Measurements from ENCODE around the gene ACACB.
"Not testable (repeated sequence)": the region's sequence is repeated elsewhere in the genome, so short reads cannot be mapped to it uniquely, and the experiment has no call there.

The ACACB gene

DNA sequence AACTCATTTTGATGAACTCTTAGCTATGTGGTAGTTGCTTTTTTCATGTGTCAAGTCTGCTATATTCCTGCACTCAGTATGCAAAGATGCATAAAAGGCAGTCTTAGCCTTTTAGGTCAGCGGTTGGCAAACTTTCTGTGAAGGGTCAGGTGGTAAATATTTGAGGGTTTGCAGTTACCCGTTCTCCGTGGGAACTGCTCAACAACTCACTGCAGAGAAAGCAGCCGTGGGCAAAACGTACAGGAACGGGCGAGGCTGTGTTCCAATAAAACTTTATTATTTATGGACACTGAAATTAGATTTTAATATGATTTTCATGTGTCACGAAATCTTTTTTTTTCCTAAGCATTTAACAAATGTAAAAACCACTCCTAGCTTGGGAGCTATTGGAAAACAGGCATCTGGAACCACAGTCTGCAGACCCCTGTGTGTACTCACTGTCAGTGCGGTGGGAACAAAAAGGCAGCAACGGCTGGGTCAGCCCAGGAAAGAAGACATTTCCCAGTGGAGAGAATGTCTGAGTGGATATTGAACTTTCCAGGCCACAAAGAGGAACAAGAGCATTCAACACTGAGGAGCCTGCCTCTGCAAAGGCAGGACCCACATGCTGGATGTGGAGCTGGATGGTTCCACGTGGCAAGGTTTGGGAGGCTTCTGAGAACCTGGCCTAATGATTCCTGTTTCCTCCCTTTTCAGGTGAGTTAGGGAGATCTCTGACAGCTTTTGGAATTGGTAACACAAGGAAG lies 3.5 kb upstream of the ACACB start:
- DNase-seq = no peak

DNA sequence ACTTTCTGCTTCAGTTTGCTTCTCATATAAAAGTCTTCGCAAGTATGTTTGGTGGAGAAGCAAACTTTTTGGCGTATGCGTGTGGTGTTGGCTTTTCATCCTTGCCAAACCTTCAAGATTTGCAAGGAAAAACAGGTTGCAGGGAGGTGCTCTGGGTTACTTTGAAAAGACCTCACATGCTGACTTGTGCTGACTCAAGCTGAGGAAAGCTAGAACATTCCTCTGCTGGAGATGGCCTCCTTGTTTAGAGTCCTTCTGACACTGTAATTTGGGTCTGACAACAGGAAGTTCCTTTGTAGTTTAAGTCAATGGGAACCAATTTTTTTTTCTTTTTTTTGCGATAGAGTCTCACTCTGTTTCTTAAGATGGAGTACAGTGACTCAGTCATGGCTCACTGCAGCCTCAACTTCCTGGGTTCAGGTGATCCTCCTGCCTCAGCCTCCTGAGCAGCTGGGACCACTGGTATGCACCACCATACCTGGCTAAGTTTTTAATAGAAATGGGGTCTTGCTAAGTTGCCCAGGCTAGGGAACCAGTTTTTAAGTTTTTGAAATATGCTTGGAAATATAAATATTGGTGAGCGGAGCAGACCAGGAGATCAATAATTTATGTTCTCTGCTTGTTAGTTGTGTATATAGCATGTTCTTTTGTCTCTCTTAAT lies 2.6 kb upstream of the ACACB start:
- DNase-seq = no peak

DNA sequence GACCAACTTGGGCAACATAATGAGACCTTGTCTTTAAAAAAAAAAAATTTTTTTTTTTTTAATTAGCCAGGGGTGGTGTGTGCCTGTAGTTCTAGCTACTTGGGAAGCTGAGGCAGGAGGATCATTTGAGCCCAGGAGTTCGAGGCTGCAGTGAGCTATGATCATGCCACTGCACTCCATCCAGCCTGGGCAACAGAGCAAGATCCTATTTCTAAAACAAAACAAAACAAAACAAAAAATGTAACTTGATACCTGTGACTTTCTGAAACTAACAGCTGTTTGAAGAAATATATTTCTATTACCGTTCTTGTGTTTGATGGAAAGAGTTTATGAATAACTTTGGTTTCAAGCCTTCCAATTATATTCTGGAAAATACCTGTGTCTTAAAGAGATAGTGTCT lies 1.7 kb upstream of the ACACB start:
- DNase-seq = no peak

DNA sequence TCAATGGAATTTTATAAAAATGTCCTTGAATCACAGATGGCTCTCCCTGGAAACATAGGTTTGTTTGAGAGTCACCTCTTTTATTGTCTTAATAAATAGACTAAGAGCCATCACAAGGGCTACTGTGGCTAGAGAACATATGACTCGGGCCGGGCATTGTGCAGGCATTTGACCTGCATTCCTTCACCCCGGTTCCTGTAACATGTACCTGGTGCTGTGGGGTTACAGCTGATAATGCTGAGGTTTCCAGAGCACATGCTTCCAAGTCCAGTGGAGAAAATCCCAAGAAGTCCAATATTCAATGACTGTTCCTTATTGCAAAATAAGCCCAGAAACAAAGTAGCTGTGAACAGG lies 1.0 kb upstream of the ACACB start:
- no peak for DNase-seq

DNA sequence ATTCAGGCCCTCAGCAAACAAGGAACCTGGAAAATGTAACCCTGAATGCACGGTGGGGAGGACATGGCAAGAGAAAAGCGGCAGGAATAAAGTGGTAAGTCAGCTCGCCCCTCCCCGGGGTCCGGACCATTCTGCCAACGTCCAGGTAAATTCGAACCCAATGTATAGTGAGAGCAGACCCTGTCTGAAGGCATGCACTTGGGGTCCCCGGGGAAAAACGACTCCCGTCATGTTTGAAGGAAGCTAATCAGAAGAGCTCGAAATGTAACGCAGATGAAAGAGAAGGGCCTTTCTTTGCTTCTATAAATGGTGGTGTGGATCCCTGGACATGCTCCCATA lies 193 bp downstream of the ACACB start:
- no peak for DNase-seq

DNA sequence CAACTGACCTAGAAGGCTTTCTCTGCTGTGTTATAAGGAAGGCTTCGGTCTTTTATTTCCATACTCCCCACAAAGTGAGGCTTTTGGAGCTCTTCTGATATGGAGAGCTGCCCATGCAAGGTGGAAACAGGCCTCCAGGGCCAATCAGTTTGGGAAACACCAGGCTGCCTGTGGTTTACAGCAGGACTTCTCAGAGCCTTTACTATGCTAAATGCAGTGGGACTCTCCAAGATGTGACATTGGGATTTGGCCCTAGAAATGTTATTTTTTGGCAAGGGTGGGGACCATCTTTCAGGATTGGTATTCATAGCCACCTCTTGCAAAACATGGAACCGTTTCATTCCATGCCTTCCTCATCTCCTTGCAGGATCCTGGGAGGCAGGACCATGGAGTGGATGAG lies 3.7 kb downstream of the ACACB start:
- no peak for DNase-seq

DNA sequence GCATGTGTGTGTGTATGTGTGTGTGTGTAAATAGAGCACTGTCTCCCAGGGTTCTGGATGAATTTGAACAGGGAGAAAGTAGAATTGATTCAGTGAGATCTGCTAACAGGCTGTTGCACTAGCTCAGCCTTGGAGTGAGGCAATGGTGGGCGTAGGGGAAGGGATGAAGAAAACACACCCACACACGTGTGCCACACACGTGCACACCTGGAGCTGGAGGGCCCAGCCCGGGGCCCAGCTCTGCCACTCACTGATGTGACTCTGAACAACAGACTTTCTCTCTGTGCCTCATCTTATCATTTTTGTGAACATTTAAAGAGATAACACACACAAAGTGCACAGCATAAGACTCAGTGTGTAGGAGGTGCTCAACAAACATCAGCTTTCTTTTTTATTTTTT lies 4.2 kb downstream of the ACACB start:
- no peak for DNase-seq

DNA sequence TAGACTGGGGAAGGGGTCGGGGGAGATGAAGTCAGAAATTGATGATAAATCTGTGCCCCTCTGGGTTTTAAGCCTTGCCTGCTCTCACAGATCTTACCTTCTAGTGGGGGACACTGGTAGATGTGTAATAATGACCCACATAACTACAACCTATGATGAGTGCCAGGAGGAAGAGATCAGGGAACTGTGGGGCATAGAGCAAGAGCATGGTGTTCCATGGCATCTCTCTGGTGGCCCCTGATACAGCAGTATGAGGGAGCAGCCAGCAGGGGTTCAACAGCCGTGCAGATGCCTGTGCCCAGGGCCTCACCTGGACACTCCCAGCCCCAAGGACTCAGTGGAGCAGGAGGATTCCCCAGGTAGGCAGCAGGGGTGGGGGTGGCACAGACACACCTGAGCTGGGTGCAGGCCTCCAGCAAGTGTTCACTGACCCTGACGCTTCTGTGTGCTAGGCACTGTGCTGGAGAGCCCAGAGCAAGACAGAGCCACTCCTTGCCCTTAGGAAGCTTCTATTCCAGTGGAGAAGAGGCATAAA lies 5.0 kb downstream of the ACACB start:
- DNase-seq = no peak

DNA sequence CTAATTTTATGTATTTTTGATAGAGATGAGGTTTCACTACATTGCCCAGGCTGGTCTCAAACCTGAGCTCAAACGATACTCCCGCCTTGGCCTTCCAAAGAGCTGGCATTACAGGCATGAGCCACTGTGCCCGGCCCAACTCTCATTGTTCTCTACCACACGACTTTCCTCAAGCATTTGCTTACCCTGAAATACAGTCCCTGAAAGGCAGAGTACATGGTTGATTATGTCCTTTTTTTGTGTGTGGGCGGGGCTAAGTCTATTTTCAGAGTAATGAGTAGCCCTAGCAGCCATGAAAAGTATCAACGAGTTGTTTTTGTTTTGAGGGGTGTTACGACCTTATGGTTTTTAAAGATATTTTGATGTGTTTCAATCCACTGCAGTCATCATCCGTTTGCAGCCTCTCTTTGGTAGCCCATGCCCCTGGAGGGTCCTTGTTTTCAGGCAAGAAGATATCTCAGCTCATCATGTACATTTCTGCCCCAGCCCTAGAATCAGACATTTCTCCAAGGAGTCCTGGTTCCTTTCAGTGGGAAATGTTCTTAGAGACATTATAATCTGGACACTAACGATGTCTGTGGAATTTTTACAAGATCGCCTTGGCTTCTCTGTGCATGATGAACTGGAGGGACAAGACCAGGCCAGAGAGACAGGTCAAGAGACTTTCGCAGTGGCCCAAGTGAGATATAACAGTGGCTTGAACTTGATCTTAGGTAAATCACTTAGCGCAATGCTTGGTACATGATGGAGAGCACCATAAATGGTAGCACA lies 8.7 kb downstream of the ACACB start:
- DNase-seq = no peak

DNA sequence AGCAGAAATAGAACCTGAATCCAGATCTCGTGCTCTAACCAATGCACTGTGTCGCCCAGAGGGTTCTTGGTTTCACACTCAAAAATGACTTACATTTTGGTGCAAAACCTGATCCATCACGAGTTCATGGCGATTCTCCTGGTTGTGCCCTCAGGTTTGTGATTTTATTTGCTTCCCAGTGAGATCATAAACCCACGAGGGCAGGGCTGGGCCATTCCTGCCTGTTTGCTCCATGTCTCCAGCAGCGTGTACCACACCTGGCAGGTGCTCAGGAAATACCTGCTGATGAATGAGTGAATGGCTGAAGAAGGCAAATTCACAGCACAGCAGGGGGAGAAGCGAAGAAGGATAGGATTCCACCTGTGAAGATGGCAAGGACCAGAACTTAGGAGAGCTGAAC lies 9.4 kb downstream of the ACACB start:
- DNase-seq = no peak

DNA sequence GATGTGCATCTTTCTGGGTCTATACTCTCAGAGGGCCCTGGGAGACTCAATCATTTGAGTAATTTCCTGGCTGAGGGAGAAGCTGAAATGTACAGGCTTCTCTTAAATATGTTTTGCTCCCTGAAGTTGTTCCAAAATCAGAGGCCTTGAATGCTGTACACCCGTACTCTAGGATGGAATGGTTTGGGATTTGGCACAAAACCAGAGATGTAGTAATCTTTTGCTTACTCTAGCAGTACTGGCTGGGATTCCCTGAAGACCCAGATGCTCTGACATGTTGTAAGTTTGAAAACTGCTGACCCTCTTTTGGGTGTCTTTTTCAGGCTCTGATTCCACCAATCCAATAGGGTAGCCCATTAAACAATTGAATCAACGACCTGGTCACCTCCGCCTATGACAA lies 10.4 kb downstream of the ACACB start:
- DNase-seq = no peak

DNA sequence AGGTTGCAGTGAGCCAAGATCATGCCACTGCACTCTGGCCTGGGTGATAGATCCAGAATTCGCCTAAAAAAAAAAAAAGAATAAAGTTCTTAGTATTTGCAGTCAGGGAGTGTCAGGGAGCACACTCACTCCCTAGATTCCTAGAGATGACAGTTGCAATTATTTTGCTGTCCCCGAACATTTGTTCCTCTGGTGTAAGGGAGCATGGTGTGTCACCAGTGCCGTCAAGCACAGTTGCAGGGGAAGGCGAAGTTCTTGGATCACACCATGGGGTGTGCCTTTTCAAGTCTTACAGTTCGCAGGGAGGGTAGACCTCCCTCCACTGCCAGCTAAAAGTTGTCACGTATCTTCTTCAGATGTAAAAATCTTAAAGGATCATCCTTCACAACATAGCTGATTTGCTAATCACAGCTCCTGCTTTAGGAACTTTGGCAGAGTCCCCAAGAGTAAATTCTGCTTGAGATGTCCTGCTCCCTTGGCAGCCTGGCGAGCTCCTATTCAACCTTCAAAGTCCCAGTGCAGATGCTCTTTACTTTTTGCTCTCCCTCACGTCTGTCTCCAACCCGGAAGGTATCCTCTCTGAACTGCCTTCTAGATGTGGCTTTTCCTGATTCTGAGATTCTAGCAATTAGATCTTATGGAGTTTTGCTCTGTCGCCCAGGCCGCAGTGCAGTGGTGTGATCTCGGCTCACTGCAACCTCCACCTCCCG lies 11.3 kb downstream of the ACACB start:
- DNase-seq = no peak

DNA sequence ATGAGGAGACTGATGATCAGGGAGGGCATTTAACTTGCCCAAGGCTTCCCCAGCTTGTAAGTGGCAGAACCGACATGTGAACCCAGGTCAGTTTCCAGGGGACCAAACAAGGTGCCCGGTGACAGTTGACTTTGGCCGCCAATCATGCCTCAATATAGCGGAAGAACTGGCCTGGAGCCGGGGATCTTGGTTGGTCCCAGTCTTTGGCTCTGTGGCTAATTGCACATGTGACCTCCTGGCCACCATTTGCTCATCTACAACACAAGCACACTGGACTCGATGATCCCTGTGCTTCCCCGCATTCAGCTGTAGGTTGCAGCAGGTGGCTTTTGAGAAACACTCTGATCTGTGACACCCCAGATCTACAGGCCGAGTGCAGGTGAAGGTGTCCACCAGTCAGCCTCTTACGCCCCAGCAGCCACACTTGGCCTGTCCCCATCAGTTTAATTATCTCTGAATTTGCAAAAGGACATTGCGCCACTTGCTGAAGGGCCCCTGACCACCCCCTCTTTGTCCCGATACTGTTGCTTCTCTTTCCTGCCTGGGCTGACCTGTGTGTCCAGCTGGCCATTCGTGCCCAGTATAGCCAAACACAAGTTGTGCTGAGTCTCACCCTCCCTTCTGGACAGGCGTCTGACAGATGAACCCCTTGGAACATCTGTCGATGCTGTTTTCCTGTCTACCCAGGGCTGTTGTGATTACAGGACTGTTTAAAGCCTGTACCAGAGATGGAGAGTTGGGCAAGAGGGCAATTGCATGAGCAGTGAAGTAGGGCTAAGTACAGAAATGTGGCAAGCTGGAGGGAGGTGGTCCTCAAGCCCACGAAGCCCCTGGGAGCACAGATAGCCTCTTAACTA lies 14.1 kb downstream of the ACACB start:
- DNase-seq = peak; percentile 14

DNA sequence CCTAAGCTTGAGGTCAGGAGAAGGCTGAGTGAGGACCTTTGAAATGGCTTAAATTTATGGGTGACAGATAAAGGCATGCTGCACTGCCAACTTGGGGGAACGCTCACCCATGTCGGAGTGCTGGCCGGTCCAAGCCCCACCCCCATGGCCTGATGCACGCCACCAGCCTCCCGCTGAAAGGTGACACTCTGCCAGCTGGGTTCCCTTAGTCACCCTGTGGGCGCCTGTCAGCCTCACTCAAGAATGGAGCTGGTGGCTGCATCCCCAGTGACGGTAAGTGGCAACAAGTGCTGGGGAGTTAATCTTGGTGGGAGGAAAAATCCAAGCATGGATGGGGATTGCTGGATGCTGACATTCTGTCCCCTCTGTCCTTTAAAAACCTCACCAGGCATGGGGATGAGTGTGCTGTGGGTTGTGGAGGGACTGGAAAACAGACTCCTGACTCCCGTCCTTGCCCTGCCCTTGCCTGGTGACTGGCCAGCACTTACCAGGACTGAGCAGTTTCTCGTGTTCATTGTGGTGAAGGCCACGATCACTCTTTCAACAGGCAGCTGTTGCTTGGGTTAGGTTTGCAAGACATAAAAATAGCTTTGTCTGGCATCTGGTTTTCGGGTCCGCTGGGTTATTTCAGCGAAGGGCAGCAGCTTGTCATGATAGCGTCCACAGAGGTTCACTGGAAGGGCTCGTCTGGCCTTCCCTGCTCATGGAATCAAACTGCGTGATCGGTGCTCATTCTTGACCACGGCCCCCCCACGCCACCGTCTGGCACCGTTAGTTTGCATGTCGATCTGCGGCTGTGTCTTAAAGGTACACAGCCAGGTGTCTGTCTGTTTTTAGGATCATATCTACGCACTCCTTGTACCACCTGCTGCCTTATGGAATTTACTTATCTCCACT lies 15.0 kb downstream of the ACACB start:
- DNase-seq = peak; percentile 41

DNA sequence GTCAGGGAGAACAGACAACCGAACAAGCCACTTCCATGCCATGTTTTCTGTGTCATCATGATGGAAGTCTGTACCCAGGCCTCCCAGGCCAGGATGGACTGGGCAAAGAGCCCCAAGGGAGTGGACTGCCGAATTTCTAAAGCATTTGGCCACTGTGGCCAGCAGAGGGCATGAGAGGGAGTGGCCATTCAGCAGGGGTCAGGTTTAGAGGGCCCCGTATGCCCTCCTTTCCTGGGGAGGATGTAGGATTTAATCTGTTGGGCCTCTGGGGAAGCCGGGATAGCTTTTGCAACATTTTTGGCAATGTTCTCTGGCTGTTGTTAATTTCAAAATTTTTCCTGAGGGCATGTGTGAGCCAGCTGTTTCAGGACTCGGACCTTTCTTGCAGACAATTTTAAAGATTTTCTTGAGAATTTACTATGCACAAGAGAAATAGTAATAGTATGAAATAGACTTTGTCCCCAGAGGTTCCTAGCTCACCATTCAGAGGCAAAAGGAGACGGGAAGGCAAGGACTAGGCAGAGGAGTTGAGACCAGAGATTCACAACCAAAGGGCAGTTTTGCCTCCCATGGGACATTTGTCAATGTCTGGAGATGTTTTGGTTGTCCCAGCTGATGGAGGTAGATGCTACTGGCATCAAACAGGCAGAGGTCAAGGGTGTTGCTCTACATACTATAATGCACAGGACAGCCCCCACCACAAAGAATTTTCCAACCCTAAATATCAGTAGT lies 18.0 kb downstream of the ACACB start:
- DNase-seq = no peak

DNA sequence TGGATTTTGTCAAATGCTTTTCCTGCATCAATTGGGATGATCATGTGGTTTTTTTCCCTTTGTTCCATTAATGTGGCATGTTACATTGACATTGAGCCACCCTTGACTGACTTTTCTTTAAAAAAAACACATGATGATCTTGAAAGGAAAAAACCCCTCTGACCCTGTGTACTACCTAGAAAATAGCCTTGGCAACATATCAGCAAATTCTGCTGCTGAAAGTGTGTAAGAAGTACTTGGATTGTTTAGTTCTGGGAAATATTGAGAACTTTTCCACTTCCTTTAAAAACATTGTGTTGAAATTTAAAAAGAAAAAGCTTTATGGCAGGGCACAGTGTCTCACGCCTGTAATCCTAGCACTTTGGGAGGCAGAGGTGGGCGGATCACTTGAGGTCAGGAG lies 20.7 kb downstream of the ACACB start:
- no peak for DNase-seq

DNA sequence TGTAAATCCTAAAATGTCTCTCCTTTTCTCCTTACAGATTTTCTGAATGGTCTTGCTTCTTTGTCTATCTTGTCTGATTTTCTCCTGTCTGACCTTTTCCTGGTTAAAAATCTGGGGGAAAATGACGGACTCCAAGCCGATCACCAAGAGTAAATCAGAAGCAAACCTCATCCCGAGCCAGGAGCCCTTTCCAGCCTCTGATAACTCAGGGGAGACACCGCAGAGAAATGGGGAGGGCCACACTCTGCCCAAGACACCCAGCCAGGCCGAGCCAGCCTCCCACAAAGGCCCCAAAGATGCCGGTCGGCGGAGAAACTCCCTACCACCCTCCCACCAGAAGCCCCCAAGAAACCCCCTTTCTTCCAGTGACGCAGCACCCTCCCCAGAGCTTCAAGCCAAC lies 23.0 kb downstream of the ACACB start:
- DNase-seq = no peak

DNA sequence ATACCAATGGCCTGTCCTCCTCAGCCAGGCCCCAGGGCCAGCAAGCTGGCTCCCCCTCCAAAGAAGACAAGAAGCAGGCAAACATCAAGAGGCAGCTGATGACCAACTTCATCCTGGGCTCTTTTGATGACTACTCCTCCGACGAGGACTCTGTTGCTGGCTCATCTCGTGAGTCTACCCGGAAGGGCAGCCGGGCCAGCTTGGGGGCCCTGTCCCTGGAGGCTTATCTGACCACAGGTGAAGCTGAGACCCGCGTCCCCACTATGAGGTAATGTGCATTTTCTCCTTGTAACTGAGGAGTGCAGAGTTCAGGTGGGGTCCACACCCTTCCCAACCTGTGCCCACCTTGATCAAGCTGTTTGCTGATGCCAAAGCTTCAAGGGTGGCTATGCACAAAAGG lies 23.4 kb downstream of the ACACB start:
- DNase-seq = no peak

DNA sequence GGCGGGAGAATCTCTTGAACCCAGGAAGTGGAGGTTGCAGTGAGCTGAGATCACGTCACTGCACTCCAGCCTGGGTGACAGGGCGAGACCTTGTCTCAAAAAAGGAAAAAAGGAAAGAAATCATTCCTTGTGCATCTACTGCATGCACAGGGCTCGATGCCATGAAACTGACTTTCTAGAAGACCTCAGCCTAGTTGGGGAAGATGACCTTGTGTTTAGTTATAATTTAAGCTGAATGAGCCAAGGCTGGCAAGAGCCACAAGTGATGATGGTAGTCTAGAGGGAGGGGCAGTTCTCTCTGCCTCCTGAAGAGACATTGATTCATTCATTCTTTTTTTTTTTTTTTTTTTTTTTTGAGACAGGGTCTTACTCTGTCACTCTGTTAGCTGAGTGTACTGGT lies 24.2 kb downstream of the ACACB start:
- no peak for DNase-seq

DNA sequence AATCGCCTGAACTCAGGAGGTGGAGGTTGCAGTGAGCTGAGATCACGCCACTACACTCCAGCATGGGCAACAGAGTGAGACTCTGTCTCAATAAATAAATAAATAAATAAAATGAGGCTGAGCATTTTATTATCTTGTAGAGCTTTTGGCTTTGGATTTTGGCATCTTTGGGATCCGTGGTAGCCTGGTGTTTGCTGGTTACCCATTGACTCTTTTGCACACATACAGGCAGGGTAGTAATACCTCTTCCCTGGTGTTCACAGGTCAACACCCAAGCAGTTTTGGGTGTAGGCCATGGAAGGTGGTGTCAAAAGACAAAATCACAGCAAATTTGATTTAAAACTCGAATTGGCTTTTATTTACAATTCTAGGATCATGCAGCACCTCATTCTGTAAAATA lies 27.8 kb downstream of the ACACB start:
- no peak for DNase-seq

DNA sequence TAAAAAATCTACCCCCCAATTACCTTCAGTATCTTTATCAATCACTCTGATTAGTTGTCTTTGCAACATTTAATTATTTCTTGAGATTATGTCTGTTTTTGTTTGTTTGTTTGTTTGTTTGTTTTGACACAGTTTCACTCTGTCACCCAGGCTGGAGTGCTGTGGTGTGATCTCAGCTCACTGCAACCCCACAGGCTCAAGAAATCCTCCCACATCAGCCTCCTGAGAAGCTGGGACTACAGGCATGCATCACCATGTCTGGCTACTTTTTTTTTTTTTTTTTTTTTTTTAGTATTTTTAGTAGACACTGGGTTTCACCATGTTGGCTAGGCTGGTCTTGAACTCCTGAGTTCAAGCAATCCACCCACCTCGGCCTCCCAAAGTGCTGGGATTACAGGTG lies 30.7 kb downstream of the ACACB start:
- not testable (repeated sequence) for DNase-seq
